ENCODE data around the gene TUBB6. TPM values are rescaled to one million over a fixed set of nuclear protein-coding genes. Genes with fewer than 3 reads are reported as not detected.

Gene TUBB6
- total and polyA plus RNA-seq, 2 experiments from 2014 or later = 148 to 329 TPM

DNA sequence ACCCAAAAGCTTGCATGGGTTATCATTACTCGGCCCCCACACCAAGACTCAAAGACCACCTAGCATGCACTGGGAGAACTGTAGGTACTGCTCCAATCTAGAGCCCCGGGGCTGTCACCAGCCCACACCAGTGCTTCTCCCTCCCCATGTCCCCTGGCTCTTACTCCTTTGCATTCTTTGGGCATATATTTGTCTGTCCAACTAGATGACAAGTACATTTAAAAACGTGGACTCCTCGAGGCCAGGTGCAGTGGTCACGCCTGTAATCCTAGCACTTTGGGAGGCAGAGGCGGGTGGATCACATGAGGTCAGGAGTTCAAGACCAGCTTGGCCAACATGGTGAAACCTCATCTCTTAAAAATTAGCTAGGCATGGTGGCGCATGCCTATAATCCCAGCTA, 61.2 kb downstream of the TUBB6 start (continued):
- TF ChIP-seq, protein P1, sequence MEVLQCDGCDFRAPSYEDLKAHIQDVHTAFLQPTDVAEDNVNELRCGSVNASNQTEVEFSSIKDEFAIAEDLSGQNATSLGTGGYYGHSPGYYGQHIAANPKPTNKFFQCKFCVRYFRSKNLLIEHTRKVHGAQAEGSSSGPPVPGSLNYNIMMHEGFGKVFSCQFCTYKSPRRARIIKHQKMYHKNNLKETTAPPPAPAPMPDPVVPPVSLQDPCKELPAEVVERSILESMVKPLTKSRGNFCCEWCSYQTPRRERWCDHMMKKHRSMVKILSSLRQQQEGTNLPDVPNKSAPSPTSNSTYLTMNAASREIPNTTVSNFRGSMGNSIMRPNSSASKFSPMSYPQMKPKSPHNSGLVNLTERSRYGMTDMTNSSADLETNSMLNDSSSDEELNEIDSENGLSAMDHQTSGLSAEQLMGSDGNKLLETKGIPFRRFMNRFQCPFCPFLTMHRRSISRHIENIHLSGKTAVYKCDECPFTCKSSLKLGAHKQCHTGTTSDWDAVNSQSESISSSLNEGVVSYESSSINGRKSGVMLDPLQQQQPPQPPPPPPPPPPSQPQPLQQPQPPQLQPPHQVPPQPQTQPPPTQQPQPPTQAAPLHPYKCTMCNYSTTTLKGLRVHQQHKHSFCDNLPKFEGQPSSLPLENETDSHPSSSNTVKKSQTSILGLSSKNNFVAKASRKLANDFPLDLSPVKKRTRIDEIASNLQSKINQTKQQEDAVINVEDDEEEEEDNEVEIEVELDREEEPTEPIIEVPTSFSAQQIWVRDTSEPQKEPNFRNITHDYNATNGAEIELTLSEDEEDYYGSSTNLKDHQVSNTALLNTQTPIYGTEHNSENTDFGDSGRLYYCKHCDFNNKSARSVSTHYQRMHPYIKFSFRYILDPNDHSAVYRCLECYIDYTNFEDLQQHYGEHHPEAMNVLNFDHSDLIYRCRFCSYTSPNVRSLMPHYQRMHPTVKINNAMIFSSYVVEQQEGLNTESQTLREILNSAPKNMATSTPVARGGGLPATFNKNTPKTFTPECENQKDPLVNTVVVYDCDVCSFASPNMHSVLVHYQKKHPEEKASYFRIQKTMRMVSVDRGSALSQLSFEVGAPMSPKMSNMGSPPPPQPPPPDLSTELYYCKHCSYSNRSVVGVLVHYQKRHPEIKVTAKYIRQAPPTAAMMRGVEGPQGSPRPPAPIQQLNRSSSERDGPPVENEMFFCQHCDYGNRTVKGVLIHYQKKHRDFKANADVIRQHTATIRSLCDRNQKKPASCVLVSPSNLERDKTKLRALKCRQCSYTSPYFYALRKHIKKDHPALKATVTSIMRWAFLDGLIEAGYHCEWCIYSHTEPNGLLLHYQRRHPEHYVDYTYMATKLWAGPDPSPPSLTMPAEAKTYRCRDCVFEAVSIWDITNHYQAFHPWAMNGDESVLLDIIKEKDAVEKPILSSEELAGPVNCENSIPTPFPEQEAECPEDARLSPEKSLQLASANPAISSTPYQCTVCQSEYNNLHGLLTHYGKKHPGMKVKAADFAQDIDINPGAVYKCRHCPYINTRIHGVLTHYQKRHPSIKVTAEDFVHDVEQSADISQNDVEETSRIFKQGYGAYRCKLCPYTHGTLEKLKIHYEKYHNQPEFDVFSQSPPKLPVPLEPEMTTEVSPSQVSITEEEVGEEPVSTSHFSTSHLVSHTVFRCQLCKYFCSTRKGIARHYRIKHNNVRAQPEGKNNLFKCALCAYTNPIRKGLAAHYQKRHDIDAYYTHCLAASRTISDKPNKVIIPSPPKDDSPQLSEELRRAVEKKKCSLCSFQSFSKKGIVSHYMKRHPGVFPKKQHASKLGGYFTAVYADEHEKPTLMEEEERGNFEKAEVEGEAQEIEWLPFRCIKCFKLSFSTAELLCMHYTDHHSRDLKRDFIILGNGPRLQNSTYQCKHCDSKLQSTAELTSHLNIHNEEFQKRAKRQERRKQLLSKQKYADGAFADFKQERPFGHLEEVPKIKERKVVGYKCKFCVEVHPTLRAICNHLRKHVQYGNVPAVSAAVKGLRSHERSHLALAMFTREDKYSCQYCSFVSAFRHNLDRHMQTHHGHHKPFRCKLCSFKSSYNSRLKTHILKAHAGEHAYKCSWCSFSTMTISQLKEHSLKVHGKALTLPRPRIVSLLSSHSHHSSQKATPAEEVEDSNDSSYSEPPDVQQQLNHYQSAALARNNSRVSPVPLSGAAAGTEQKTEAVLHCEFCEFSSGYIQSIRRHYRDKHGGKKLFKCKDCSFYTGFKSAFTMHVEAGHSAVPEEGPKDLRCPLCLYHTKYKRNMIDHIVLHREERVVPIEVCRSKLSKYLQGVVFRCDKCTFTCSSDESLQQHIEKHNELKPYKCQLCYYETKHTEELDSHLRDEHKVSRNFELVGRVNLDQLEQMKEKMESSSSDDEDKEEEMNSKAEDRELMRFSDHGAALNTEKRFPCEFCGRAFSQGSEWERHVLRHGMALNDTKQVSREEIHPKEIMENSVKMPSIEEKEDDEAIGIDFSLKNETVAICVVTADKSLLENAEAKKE (CRISPR knock-in tag; IDR thresholded peaks at IDR 0.05) = no peak
- TF ChIP-seq EZH2phosphoT487 (IDR thresholded peaks at IDR 0.05; ENCODE audit: unreplicated experiment) (no peak), EZH2 (IDR thresholded peaks at IDR 0.05; ENCODE audit: low read depth, unreplicated experiment) (no peak)
- TF ChIP-seq, protein P2, sequence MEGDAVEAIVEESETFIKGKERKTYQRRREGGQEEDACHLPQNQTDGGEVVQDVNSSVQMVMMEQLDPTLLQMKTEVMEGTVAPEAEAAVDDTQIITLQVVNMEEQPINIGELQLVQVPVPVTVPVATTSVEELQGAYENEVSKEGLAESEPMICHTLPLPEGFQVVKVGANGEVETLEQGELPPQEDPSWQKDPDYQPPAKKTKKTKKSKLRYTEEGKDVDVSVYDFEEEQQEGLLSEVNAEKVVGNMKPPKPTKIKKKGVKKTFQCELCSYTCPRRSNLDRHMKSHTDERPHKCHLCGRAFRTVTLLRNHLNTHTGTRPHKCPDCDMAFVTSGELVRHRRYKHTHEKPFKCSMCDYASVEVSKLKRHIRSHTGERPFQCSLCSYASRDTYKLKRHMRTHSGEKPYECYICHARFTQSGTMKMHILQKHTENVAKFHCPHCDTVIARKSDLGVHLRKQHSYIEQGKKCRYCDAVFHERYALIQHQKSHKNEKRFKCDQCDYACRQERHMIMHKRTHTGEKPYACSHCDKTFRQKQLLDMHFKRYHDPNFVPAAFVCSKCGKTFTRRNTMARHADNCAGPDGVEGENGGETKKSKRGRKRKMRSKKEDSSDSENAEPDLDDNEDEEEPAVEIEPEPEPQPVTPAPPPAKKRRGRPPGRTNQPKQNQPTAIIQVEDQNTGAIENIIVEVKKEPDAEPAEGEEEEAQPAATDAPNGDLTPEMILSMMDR (conservative IDR thresholded peaks at IDR 0.05; ENCODE audit: low read depth in 2 of 2) = no peak

DNA sequence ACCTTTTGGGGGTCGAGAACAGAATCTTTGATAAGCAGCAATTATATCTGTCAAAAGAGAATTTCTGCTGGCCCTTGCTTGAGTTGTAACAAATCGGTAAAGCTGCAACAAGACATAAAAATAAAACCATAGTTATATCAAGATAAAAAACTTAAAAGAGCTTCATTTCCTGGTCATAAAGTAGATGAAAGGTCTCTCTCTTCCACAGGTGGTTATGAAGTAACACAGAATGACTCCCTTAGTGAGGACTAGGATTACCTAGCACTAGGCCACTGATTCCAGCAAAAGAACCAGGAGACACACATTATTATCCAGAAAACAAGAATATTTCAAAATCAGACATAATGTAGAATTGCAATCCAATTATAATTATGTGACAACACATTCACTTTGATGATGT, 63.5 kb downstream of the TUBB6 start:
- no peak overlapping the region for H3K27ac Mint-ChIP-seq
- TF ChIP-seq ZNF114 (CRISPR knock-in tag; IDR thresholded peaks at IDR 0.05) (no peak), NANOG (IDR thresholded peaks at IDR 0.05; ENCODE audit: borderline replicate concordance) (no peak)
- TF ChIP-seq, protein P3, sequence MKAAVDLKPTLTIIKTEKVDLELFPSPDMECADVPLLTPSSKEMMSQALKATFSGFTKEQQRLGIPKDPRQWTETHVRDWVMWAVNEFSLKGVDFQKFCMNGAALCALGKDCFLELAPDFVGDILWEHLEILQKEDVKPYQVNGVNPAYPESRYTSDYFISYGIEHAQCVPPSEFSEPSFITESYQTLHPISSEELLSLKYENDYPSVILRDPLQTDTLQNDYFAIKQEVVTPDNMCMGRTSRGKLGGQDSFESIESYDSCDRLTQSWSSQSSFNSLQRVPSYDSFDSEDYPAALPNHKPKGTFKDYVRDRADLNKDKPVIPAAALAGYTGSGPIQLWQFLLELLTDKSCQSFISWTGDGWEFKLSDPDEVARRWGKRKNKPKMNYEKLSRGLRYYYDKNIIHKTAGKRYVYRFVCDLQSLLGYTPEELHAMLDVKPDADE (IDR thresholded peaks at IDR 0.05) = no peak
- TF ChIP-seq, protein P4, sequence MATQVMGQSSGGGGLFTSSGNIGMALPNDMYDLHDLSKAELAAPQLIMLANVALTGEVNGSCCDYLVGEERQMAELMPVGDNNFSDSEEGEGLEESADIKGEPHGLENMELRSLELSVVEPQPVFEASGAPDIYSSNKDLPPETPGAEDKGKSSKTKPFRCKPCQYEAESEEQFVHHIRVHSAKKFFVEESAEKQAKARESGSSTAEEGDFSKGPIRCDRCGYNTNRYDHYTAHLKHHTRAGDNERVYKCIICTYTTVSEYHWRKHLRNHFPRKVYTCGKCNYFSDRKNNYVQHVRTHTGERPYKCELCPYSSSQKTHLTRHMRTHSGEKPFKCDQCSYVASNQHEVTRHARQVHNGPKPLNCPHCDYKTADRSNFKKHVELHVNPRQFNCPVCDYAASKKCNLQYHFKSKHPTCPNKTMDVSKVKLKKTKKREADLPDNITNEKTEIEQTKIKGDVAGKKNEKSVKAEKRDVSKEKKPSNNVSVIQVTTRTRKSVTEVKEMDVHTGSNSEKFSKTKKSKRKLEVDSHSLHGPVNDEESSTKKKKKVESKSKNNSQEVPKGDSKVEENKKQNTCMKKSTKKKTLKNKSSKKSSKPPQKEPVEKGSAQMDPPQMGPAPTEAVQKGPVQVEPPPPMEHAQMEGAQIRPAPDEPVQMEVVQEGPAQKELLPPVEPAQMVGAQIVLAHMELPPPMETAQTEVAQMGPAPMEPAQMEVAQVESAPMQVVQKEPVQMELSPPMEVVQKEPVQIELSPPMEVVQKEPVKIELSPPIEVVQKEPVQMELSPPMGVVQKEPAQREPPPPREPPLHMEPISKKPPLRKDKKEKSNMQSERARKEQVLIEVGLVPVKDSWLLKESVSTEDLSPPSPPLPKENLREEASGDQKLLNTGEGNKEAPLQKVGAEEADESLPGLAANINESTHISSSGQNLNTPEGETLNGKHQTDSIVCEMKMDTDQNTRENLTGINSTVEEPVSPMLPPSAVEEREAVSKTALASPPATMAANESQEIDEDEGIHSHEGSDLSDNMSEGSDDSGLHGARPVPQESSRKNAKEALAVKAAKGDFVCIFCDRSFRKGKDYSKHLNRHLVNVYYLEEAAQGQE (IDR thresholded peaks at IDR 0.05; ENCODE audit: unreplicated experiment) = no peak
- TF ChIP-seq, protein P2 (conservative IDR thresholded peaks at IDR 0.05; ENCODE audit: low read depth in 2 of 2) = no peak

More for the DNA sequence above, 63.5 kb downstream of the TUBB6 start:
- H3K27me3 ChIP-seq (ENCODE audit: insufficient read depth) = no peaks in the 10 kb centered on the region
- H3F3A ChIP-seq (replicated peaks; ENCODE audit: low read depth) = 0 out of 2 replicates have a peak, but pooled peaks cover 4% of the 10 kb centered on the region
- Mint-ChIP-seq H3K9me3 (no peaks in the 10 kb centered on the region), H3K4me3 (no peak overlapping the region), H3K27me3 (ENCODE audit: insufficient read depth, low read depth, poor library complexity) (peaks cover 5% of the 10 kb centered on the region), H3K36me3 (ENCODE audit: low read depth) (peaks cover 33% of the 10 kb centered on the region), H3K4me1 (peaks cover 26% of the 10 kb centered on the region)
- no peak overlapping the region for H3K4me3 ChIP-seq
- peaks cover 30% of the 10 kb centered on the region for H3K4me1 ChIP-seq (ENCODE audit: insufficient read depth)
- peaks cover 57% of the 10 kb centered on the region for H4K20me1 ChIP-seq (replicated peaks; ENCODE audit: insufficient read depth)
- no peaks in the 10 kb centered on the region for H3K9me2 ChIP-seq (ENCODE audit: insufficient read depth)
- ATAC-seq (no peak), DNase-seq (ENCODE audit: low spot score) (no peak)
- H3K79me2 ChIP-seq (replicated peaks; ENCODE audit: insufficient read depth) = peaks cover 100% of the 10 kb centered on the region
- H3K36me3 ChIP-seq (ENCODE audit: insufficient read depth) = peaks cover 10% of the 10 kb centered on the region
- H3K27ac ChIP-seq (ENCODE audit: low read depth) = no peak overlapping the region
- H2AFZ ChIP-seq = no peak overlapping the region
- no peak overlapping the region for H3K4me2 ChIP-seq
